Measurements from ENCODE around the gene RNU5B-1. TPM values are rescaled to one million over a fixed set of nuclear protein-coding genes. Genes with fewer than 3 reads are reported as not detected.

Gene RNU5B-1
- total and polyA plus RNA-seq, 4 donors, result not detected

GRCh38 chr15:65258375-65259262, 45.9 kb upstream of the RNU5B-1 start:
- Histone ChIP-seq H3K4me1 (ENCODE audit: control insufficient read depth in 4 of 4, insufficient read depth in 4 of 4, low read length in 3 of 4) (no peaks in the 10 kb centered on the region), H3K9me3 (ENCODE audit: control insufficient read depth in 4 of 4, low read length in 3 of 4) (no peaks in the 10 kb centered on the region), H3K36me3 (ENCODE audit: control insufficient read depth in 4 of 4, insufficient read depth in 3 of 4, low read depth in 1 of 4, low read length in 3 of 4) (peaks cover 0 to 49% (median 26%) of the 10 kb centered on the region in 4 donors), H3K4me3 (ENCODE audit: low read depth in 1 of 3, low read length in 3 of 3) (no peak overlapping the region), H3K9ac (ENCODE audit: low read depth in 1 of 2, low read length in 2 of 2) (no peak overlapping the region), H3K27ac (ENCODE audit: low read depth in 1 of 2, low read length in 2 of 2) (no peak overlapping the region), H3K27me3 (ENCODE audit: control insufficient read depth in 4 of 4, insufficient read depth in 4 of 4, low read length in 3 of 4) (no peaks in the 10 kb centered on the region)
- WGBS, result 83% methylated on average over 5 of the region's 5 CpGs
- TF ChIP-seq RXRA (IDR thresholded peaks at IDR 0.05) (no peak), NR2F2 (IDR thresholded peaks at IDR 0.05) (no peak), ZBTB33 (IDR thresholded peaks at IDR 0.05) (no peak), HNF4A (conservative IDR thresholded peaks at IDR 0.05) (no peak), RAD21 (IDR thresholded peaks at IDR 0.05) (no peak), HNF4G (IDR thresholded peaks at IDR 0.05) (no peak), FOXA2 (IDR thresholded peaks at IDR 0.05) (no peak), ATF3 (IDR thresholded peaks at IDR 0.05) (no peak), REST (IDR thresholded peaks at IDR 0.05) (no peak), FOXA1 (IDR thresholded peaks at IDR 0.05) (no peak), YY1 (IDR thresholded peaks at IDR 0.05) (no peak), MAX (IDR thresholded peaks at IDR 0.05) (no peak), TAF1 (conservative IDR thresholded peaks at IDR 0.05) (no peak), EGR1 (IDR thresholded peaks at IDR 0.05; ENCODE audit: low read depth in 2 of 2) (no peak), SP1 (IDR thresholded peaks at IDR 0.05) (no peak), CTCF (IDR thresholded peaks at IDR 0.05; ENCODE audit: low read depth, low read length, missing input control) (no peak), GABPA (IDR thresholded peaks at IDR 0.05 in 1 of 2, conservative IDR thresholded peaks at IDR 0.05 in 1 of 2) (no peak), JUND (IDR thresholded peaks at IDR 0.05) (no peak)
- no peak for DNase-seq (ENCODE audit: low spot score)

Measured in liver (tissue), 9 donors.